CD14-positive monocyte (primary cell): ENCODE data around the gene NUDT13. TPM values are rescaled to one million over a fixed set of nuclear protein-coding genes. Genes with fewer than 3 reads are reported as not detected.

Experiments
- DNase-seq, 3 donors: peaks; one replicate each; pipeline ENCODE4 v3.0.0-alpha.2; 2011 to 2022
- H2AFZ ChIP-seq: 2 replicates; pipeline ENCODE4 v1.6.0; 2012; ENCODE audit warnings: mild to moderate bottlenecking, low read depth, low read length, inconsistent platforms; ENCODE audit not compliant: insufficient read depth, poor library complexity, severe bottlenecking
- H3K27ac ChIP-seq, 2 donors: 1 replicate in 1 of 2; 2 replicates in 1 of 2; pipeline ENCODE4 v1.5.1; 2012 to 2013; ENCODE audit warnings: low read length in 2 of 2, control low read depth in 1 of 2, inconsistent platforms in 1 of 2, low read depth in 1 of 2, mild to moderate bottlenecking in 1 of 2
- H3K27me3 ChIP-seq, 2 donors: one replicate each; pipeline versions ENCODE4 v1.6.0 to v1.6.1; 2011 to 2013; ENCODE audit warnings: low read length in 2 of 2; ENCODE audit not compliant: control insufficient read depth in 2 of 2, insufficient read depth in 2 of 2
- H3K36me3 ChIP-seq, 2 donors: replicated peaks in 1 of 2; 1 replicate in 1 of 2; 2 replicates in 1 of 2; pipeline versions ENCODE4 v1.5.1 to v1.6.1; 2012 to 2013; ENCODE audit warnings: low read length in 2 of 2, control low read depth in 1 of 2, inconsistent platforms in 1 of 2, mild to moderate bottlenecking in 1 of 2; ENCODE audit not compliant: insufficient read depth in 2 of 2, control insufficient read depth in 1 of 2
- H3K4me1 ChIP-seq, 2 donors: 1 replicate in 1 of 2; 2 replicates in 1 of 2; pipeline versions ENCODE4 v1.5.1 to v1.6.1; 2012 to 2013; ENCODE audit warnings: low read length in 2 of 2, control low read depth in 1 of 2, inconsistent platforms in 1 of 2, mild to moderate bottlenecking in 1 of 2, moderate library complexity in 1 of 2; ENCODE audit not compliant: insufficient read depth in 2 of 2, control insufficient read depth in 1 of 2
- H3K4me2 ChIP-seq: replicated peaks from 2 replicates; pipeline ENCODE3; 2012; ENCODE audit warnings: low read length, moderate library complexity, mild to moderate bottlenecking; ENCODE audit not compliant: poor library complexity, severe bottlenecking; ENCODE audit errors: extremely low read depth
- H3K4me3 ChIP-seq, 3 experiments: fragments of 200-600 bp in 1 of 3; sonication (generic) in 1 of 3; replicated peaks in 1 of 3; 1 replicate in 2 of 3; 2 replicates in 1 of 3; pipeline ENCODE4 v1.5.1; 2011 to 2013; ENCODE audit warnings: low read length in 3 of 3, mild to moderate bottlenecking in 3 of 3, control low read depth in 2 of 3, low read depth in 2 of 3, inconsistent platforms in 1 of 3, moderate library complexity in 1 of 3
- H3K79me2 ChIP-seq: 2 replicates; pipeline ENCODE4 v1.6.0; 2012; ENCODE audit warnings: mild to moderate bottlenecking, control low read depth, inconsistent platforms, low read length, moderate library complexity; ENCODE audit not compliant: insufficient read depth
- H3K9ac ChIP-seq: 2 replicates; pipeline ENCODE4 v1.6.0; 2017; ENCODE audit warnings: low read length, mild to moderate bottlenecking; ENCODE audit not compliant: insufficient read depth, poor library complexity, severe bottlenecking
- H3K9me3 ChIP-seq, 2 donors: replicated peaks in 1 of 2; 1 replicate in 1 of 2; 2 replicates in 1 of 2; pipeline versions ENCODE4 v1.5.1 to v1.6.1; 2012 to 2013; ENCODE audit warnings: low read length in 2 of 2, control low read depth in 1 of 2; ENCODE audit not compliant: control insufficient read depth in 1 of 2, insufficient read depth in 1 of 2
- H4K20me1 ChIP-seq: 2 replicates; pipeline ENCODE4 v1.6.0; 2012; ENCODE audit warnings: mild to moderate bottlenecking, low read length, control low read depth, moderate library complexity; ENCODE audit not compliant: insufficient read depth
- H3K27ac Mint-ChIP-seq, 7 donors: one replicate each; pipeline ENCODE4 v1.8.0; 2020; ENCODE audit warnings: mild to moderate bottlenecking in 7 of 7, mixed read lengths in 7 of 7, moderate library complexity in 6 of 7, inconsistent platforms in 2 of 7
- H3K27me3 Mint-ChIP-seq, 3 donors: one replicate each; pipeline ENCODE4 v1.8.0; 2021 to 2022; ENCODE audit warnings: low read depth in 3 of 3, mild to moderate bottlenecking in 3 of 3, mixed read lengths in 3 of 3, moderate library complexity in 3 of 3, inconsistent platforms in 1 of 3
- H3K36me3 Mint-ChIP-seq, 2 donors: one replicate each; pipeline ENCODE4 v1.8.0; 2020; ENCODE audit warnings: mixed read lengths in 2 of 2, inconsistent platforms in 1 of 2, mild to moderate bottlenecking in 1 of 2
- H3K4me1 Mint-ChIP-seq: one replicate; pipeline ENCODE4 v1.8.0; 2020; ENCODE audit warnings: mild to moderate bottlenecking, mixed read lengths
- H3K4me3 Mint-ChIP-seq, 2 donors: one replicate each; pipeline ENCODE4 v1.8.0; 2020; ENCODE audit warnings: mild to moderate bottlenecking in 2 of 2, mixed read lengths in 2 of 2, moderate library complexity in 1 of 2
- H3K9me3 Mint-ChIP-seq, 7 donors: one replicate each; pipeline ENCODE4 v1.8.0; 2020 to 2022; ENCODE audit warnings: mixed read lengths in 7 of 7, mild to moderate bottlenecking in 6 of 7, moderate library complexity in 6 of 7, inconsistent platforms in 2 of 7
- WGBS: methylation state at CpG from one replicate; pipeline ENCODE4 v1.1.5; 2013; ENCODE audit warnings: missing lambda C conversion rate; ENCODE audit not compliant: insufficient coverage; 5-methylcytosine and 5-hydroxymethylcytosine counted together
- intact Hi-C, 2 donors: fragments of 100-400 bp; cut with micrococcal nuclease; formaldehyde crosslinking; loops; one replicate each; pipeline versions ENCODE4 v1.15.0 to v1.15.1; 2023
- polyA plus RNA-seq, 3 donors: library from polyadenylated mRNA; depleted of rRNA in 1 of 3; unstranded in 2 of 3; stranded (reverse) in 1 of 3; fragments of 300-500 nt in 2 of 3; fragments of >200 nt in 1 of 3; fragmentation: Illumina TruSeq in 2 of 3; gene quantifications; 1 replicate in 2 of 3; 2 replicates in 1 of 3; pipeline ENCODE4 v1.2.3, GENCODE V29; 2012 to 2021
- TF ChIP-seq, protein P1 (sequence below): fragments of 200-600 bp; IDR thresholded peaks from one replicate; pipeline ENCODE4 v1.8.0; 2022; ENCODE audit warnings: antibody characterized with exemption, mild to moderate bottlenecking

Gene NUDT13
- polyA plus RNA-seq, 3 donors, result 0.69 to 4.5 (median 1.0) TPM

- Histone ChIP-seq H3K27me3 (no peaks in the 10 kb centered on the region), H3K36me3 (peaks cover 88 to 91% of the 10 kb centered on the region in 2 donors), H2AFZ (no peak overlapping the region), H3K4me3 (no peak overlapping the region), H3K4me2 (no peak overlapping the region), H3K9me3 (no peaks in the 10 kb centered on the region), H3K9ac (no peak overlapping the region), H3K79me2 (no peaks in the 10 kb centered on the region), H3K27ac (no peak overlapping the region), H4K20me1 (no peaks in the 10 kb centered on the region), H3K4me1 (no peaks in the 10 kb centered on the region)
- no peaks in the 10 kb centered on the region for H3K9me3 Mint-ChIP-seq
- H3K27me3 Mint-ChIP-seq, result peaks cover 0 to 2% (median 0%) of the 10 kb centered on the region in 3 donors
- no peak overlapping the region for H3K27ac Mint-ChIP-seq
- H3K36me3 Mint-ChIP-seq, result peaks cover 70 to 96% of the 10 kb centered on the region in 2 donors
- H3K4me1 Mint-ChIP-seq, result no peaks in the 10 kb centered on the region
- no peak for DNase-seq
- intact Hi-C loops, result no loop called here
- TF ChIP-seq, protein P1, sequence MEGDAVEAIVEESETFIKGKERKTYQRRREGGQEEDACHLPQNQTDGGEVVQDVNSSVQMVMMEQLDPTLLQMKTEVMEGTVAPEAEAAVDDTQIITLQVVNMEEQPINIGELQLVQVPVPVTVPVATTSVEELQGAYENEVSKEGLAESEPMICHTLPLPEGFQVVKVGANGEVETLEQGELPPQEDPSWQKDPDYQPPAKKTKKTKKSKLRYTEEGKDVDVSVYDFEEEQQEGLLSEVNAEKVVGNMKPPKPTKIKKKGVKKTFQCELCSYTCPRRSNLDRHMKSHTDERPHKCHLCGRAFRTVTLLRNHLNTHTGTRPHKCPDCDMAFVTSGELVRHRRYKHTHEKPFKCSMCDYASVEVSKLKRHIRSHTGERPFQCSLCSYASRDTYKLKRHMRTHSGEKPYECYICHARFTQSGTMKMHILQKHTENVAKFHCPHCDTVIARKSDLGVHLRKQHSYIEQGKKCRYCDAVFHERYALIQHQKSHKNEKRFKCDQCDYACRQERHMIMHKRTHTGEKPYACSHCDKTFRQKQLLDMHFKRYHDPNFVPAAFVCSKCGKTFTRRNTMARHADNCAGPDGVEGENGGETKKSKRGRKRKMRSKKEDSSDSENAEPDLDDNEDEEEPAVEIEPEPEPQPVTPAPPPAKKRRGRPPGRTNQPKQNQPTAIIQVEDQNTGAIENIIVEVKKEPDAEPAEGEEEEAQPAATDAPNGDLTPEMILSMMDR, result no peak
- no CpG with 5 or more reads among the region's 3 CpGs for WGBS
- no peak overlapping the region for H3K4me3 Mint-ChIP-seq
Measured at GRCh38 chr10:73134727-73135126, 24.5 kb downstream of the NUDT13 start.

DNA sequence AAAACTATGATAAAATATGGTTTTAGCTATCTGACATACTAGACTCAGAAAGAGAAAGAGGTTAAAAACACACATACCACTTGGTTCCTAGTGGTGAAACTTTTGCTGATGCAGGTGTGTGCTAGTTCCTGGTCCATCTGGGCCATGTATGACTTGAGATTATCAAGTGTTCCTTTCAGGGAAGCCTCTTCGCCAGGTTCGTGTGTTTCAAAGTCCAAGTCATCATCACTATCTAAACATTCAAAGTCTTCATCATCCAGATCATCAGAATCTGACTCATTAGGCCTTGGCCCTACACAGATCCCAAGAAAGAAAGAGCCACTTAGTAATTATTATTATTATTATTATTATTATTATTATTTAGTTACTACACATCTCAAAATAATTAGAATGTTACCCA is 26.4 kb downstream of the NUDT13 start:
- H3K27me3 Mint-ChIP-seq, result peaks cover 0 to 2% (median 0%) of the 10 kb centered on the region in 3 donors
- no peaks in the 10 kb centered on the region for H3K4me1 Mint-ChIP-seq
- no peaks in the 10 kb centered on the region for H3K9me3 Mint-ChIP-seq
- Histone ChIP-seq H3K27ac (no peak overlapping the region), H2AFZ (no peak overlapping the region), H3K4me2 (no peak overlapping the region), H4K20me1 (no peaks in the 10 kb centered on the region), H3K4me3 (no peak overlapping the region), H3K27me3 (no peaks in the 10 kb centered on the region), H3K9ac (no peak overlapping the region), H3K4me1 (no peaks in the 10 kb centered on the region), H3K79me2 (no peaks in the 10 kb centered on the region), H3K36me3 (peaks cover 87 to 90% of the 10 kb centered on the region in 2 donors), H3K9me3 (no peaks in the 10 kb centered on the region)
- peaks cover 69 to 96% of the 10 kb centered on the region in 2 donors for H3K36me3 Mint-ChIP-seq
- no CpG with 5 or more reads among the region's 2 CpGs for WGBS
- intact Hi-C loops, result no loop called here
- H3K27ac Mint-ChIP-seq, result no peak overlapping the region
- no peak overlapping the region for H3K4me3 Mint-ChIP-seq
- TF ChIP-seq, protein P1, result no peak
- DNase-seq, result no peak
